ENCODE results near the gene COX5B. TPM values are rescaled to one million over a fixed set of nuclear protein-coding genes. Genes with fewer than 3 reads are reported as not detected.
"Not testable (repeated sequence)": the region's sequence is repeated elsewhere in the genome, so short reads cannot be mapped to it uniquely, and the experiment has no call there.

The COX5B gene
- total and polyA plus RNA-seq, 2 donors: 247 to 253 TPM

GRCh38 chr2:97675430-97676113 lies 29.7 kb downstream of the COX5B start:
- Histone ChIP-seq H3K4me3 (ENCODE audit: low read length in 2 of 2) (no peak overlapping the region), H3K27ac (ENCODE audit: low read depth in 1 of 2, low read length in 1 of 2) (no peak overlapping the region), H3K9me3 (ENCODE audit: control insufficient read depth in 2 of 2, insufficient read depth in 1 of 2, low read length in 1 of 2) (no peaks in the 10 kb centered on the region), H3K27me3 (ENCODE audit: control insufficient read depth in 2 of 2, insufficient read depth in 1 of 2, low read length in 1 of 2) (no peaks in the 10 kb centered on the region), H3K36me3 (ENCODE audit: control insufficient read depth in 2 of 2, insufficient read depth in 2 of 2, low read length in 1 of 2) (no peaks in the 10 kb centered on the region), H3K4me1 (ENCODE audit: control insufficient read depth in 2 of 2, insufficient read depth in 2 of 2, low read length in 2 of 2) (peaks cover 0 to 5% of the 10 kb centered on the region in 2 donors)
- WGBS: 95% methylated on average over 5 of the region's 5 CpGs
- no peak for DNase-seq (ENCODE audit: low read depth in 6 of 9, low spot score in 9 of 9)

GRCh38 chr2:97676620-97677019 lies 30.8 kb downstream of the COX5B start:
- no peaks in the 10 kb centered on the region for H3K27me3 ChIP-seq (ENCODE audit: control insufficient read depth in 2 of 2, insufficient read depth in 1 of 2, low read length in 1 of 2)
- H3K9me3 ChIP-seq (ENCODE audit: control insufficient read depth in 2 of 2, insufficient read depth in 1 of 2, low read length in 1 of 2): no peaks in the 10 kb centered on the region
- DNase-seq (ENCODE audit: low read depth in 6 of 9, low spot score in 9 of 9): no peak
- 96% methylated on average over 1 of the region's 1 CpG for WGBS
- no peaks in the 10 kb centered on the region for H3K36me3 ChIP-seq (ENCODE audit: control insufficient read depth in 2 of 2, insufficient read depth in 2 of 2, low read length in 1 of 2)
- no peak overlapping the region for H3K27ac ChIP-seq (ENCODE audit: low read depth in 1 of 2, low read length in 1 of 2)
- peaks cover 0 to 5% of the 10 kb centered on the region in 2 donors for H3K4me1 ChIP-seq (ENCODE audit: control insufficient read depth in 2 of 2, insufficient read depth in 2 of 2, low read length in 2 of 2)
- H3K4me3 ChIP-seq (ENCODE audit: low read length in 2 of 2): no peak overlapping the region

GRCh38 chr2:97677480-97677879 lies 31.6 kb downstream of the COX5B start:
- 96% methylated on average over 2 of the region's 2 CpGs for WGBS
- H3K9me3 ChIP-seq (ENCODE audit: control insufficient read depth in 2 of 2, insufficient read depth in 1 of 2, low read length in 1 of 2): no peaks in the 10 kb centered on the region
- H3K4me1 ChIP-seq (ENCODE audit: control insufficient read depth in 2 of 2, insufficient read depth in 2 of 2, low read length in 2 of 2): peaks cover 0 to 5% of the 10 kb centered on the region in 2 donors
- no peaks in the 10 kb centered on the region for H3K27me3 ChIP-seq (ENCODE audit: control insufficient read depth in 2 of 2, insufficient read depth in 1 of 2, low read length in 1 of 2)
- no peaks in the 10 kb centered on the region for H3K36me3 ChIP-seq (ENCODE audit: control insufficient read depth in 2 of 2, insufficient read depth in 2 of 2, low read length in 1 of 2)
- DNase-seq (ENCODE audit: low read depth in 6 of 9, low spot score in 9 of 9): no peak
- no peak overlapping the region for H3K4me3 ChIP-seq (ENCODE audit: low read length in 2 of 2)
- H3K27ac ChIP-seq (ENCODE audit: low read depth in 1 of 2, low read length in 1 of 2): no peak overlapping the region

- H3K27me3 ChIP-seq (ENCODE audit: control insufficient read depth in 2 of 2, insufficient read depth in 1 of 2, low read length in 1 of 2): no peaks in the 10 kb centered on the region
- H3K27ac ChIP-seq (ENCODE audit: low read depth in 1 of 2, low read length in 1 of 2): no peak overlapping the region
- no peaks in the 10 kb centered on the region for H3K9me3 ChIP-seq (ENCODE audit: control insufficient read depth in 2 of 2, insufficient read depth in 1 of 2, low read length in 1 of 2)
- DNase-seq (ENCODE audit: low read depth in 6 of 9, low spot score in 9 of 9): no peak
- peaks cover 0 to 1% of the 10 kb centered on the region in 2 donors for H3K4me1 ChIP-seq (ENCODE audit: control insufficient read depth in 2 of 2, insufficient read depth in 2 of 2, low read length in 2 of 2)
- H3K4me3 ChIP-seq (ENCODE audit: low read length in 2 of 2): no peak overlapping the region
- WGBS: 75% methylated on average over 1 of the region's 1 CpG
- no peaks in the 10 kb centered on the region for H3K36me3 ChIP-seq (ENCODE audit: control insufficient read depth in 2 of 2, insufficient read depth in 2 of 2, low read length in 1 of 2)
These were observed 32.4 kb downstream of the COX5B start for GRCh38 chr2:97678298-97678697.

- not testable (repeated sequence) for DNase-seq (ENCODE audit: low read depth in 6 of 9, low spot score in 9 of 9); H3K4me1 ChIP-seq (ENCODE audit: control insufficient read depth in 2 of 2, insufficient read depth in 2 of 2, low read length in 2 of 2); H3K4me3 ChIP-seq (ENCODE audit: low read length in 2 of 2); H3K27ac ChIP-seq (ENCODE audit: low read depth in 1 of 2, low read length in 1 of 2); H3K27me3 ChIP-seq (ENCODE audit: control insufficient read depth in 2 of 2, insufficient read depth in 1 of 2, low read length in 1 of 2); H3K9me3 ChIP-seq (ENCODE audit: control insufficient read depth in 2 of 2, insufficient read depth in 1 of 2, low read length in 1 of 2); H3K36me3 ChIP-seq (ENCODE audit: control insufficient read depth in 2 of 2, insufficient read depth in 2 of 2, low read length in 1 of 2)
- WGBS: 63% methylated on average over 2 of the region's 3 CpGs
These were observed 41.4 kb downstream of the COX5B start for GRCh38 chr2:97687235-97687634.

GRCh38 chr2:97688062-97688827 lies 42.4 kb downstream of the COX5B start:
- WGBS: 97% methylated on average over 11 of the region's 11 CpGs
- Histone ChIP-seq H3K27ac (ENCODE audit: low read depth in 1 of 2, low read length in 1 of 2) (no peak overlapping the region), H3K27me3 (ENCODE audit: control insufficient read depth in 2 of 2, insufficient read depth in 1 of 2, low read length in 1 of 2) (no peaks in the 10 kb centered on the region), H3K4me3 (ENCODE audit: low read length in 2 of 2) (no peak overlapping the region), H3K4me1 (ENCODE audit: control insufficient read depth in 2 of 2, insufficient read depth in 2 of 2, low read length in 2 of 2) (no peaks in the 10 kb centered on the region), H3K9me3 (ENCODE audit: control insufficient read depth in 2 of 2, insufficient read depth in 1 of 2, low read length in 1 of 2) (no peaks in the 10 kb centered on the region), H3K36me3 (ENCODE audit: control insufficient read depth in 2 of 2, insufficient read depth in 2 of 2, low read length in 1 of 2) (no peaks in the 10 kb centered on the region)
- DNase-seq (ENCODE audit: low read depth in 6 of 9, low spot score in 9 of 9): no peak

- Histone ChIP-seq H3K27me3 (ENCODE audit: control insufficient read depth in 2 of 2, insufficient read depth in 1 of 2, low read length in 1 of 2) (no peaks in the 10 kb centered on the region), H3K4me1 (ENCODE audit: control insufficient read depth in 2 of 2, insufficient read depth in 2 of 2, low read length in 2 of 2) (no peaks in the 10 kb centered on the region), H3K4me3 (ENCODE audit: low read length in 2 of 2) (no peak overlapping the region), H3K27ac (ENCODE audit: low read depth in 1 of 2, low read length in 1 of 2) (no peak overlapping the region), H3K36me3 (ENCODE audit: control insufficient read depth in 2 of 2, insufficient read depth in 2 of 2, low read length in 1 of 2) (no peaks in the 10 kb centered on the region), H3K9me3 (ENCODE audit: control insufficient read depth in 2 of 2, insufficient read depth in 1 of 2, low read length in 1 of 2) (no peaks in the 10 kb centered on the region)
- no peak for DNase-seq (ENCODE audit: low read depth in 6 of 9, low spot score in 9 of 9)
- 97% methylated on average over 6 of the region's 6 CpGs for WGBS
These were observed 45.3 kb downstream of the COX5B start for GRCh38 chr2:97691166-97691565.

- no peak for DNase-seq (ENCODE audit: low read depth in 6 of 9, low spot score in 9 of 9)
- Histone ChIP-seq H3K27me3 (ENCODE audit: control insufficient read depth in 2 of 2, insufficient read depth in 1 of 2, low read length in 1 of 2) (no peaks in the 10 kb centered on the region), H3K9me3 (ENCODE audit: control insufficient read depth in 2 of 2, insufficient read depth in 1 of 2, low read length in 1 of 2) (no peaks in the 10 kb centered on the region), H3K27ac (ENCODE audit: low read depth in 1 of 2, low read length in 1 of 2) (no peak overlapping the region), H3K36me3 (ENCODE audit: control insufficient read depth in 2 of 2, insufficient read depth in 2 of 2, low read length in 1 of 2) (no peaks in the 10 kb centered on the region), H3K4me1 (ENCODE audit: control insufficient read depth in 2 of 2, insufficient read depth in 2 of 2, low read length in 2 of 2) (peaks cover 0 to 3% of the 10 kb centered on the region in 2 donors), H3K4me3 (ENCODE audit: low read length in 2 of 2) (no peak overlapping the region)
These were observed 47.6 kb downstream of the COX5B start for GRCh38 chr2:97693476-97693875.

- DNase-seq (ENCODE audit: low read depth in 6 of 9, low spot score in 9 of 9): no peak
These were observed 49.9 kb downstream of the COX5B start for GRCh38 chr2:97695744-97696143.

More at GRCh38 chr2:97695744-97696143, 49.9 kb downstream of the COX5B start:
- WGBS: 98% methylated on average over 5 of the region's 5 CpGs
- H3K4me1 ChIP-seq (ENCODE audit: control insufficient read depth in 2 of 2, insufficient read depth in 2 of 2, low read length in 2 of 2): peaks cover 0 to 9% of the 10 kb centered on the region in 2 donors
- no peaks in the 10 kb centered on the region for H3K27me3 ChIP-seq (ENCODE audit: control insufficient read depth in 2 of 2, insufficient read depth in 1 of 2, low read length in 1 of 2)
- H3K36me3 ChIP-seq (ENCODE audit: control insufficient read depth in 2 of 2, insufficient read depth in 2 of 2, low read length in 1 of 2): no peaks in the 10 kb centered on the region
- no peak overlapping the region for H3K4me3 ChIP-seq (ENCODE audit: low read length in 2 of 2)
- no peaks in the 10 kb centered on the region for H3K9me3 ChIP-seq (ENCODE audit: control insufficient read depth in 2 of 2, insufficient read depth in 1 of 2, low read length in 1 of 2)
- H3K27ac ChIP-seq (ENCODE audit: low read depth in 1 of 2, low read length in 1 of 2): no peak overlapping the region

All from thymus (tissue), 11 donors.